H1 (cell line): ENCODE measurements around the gene CCDC136. TPM values are rescaled to one million over a fixed set of nuclear protein-coding genes. Genes with fewer than 3 reads are reported as not detected.

ENCODE experiments used
- CTCF ChIA-PET: fragments of 300-600 bp; sonication (Branson Sonifier 250); formaldehyde crosslinking; loops from one replicate; lab custom pipeline; 2021; ENCODE audit not compliant: partially characterized antibody; lab: Charles Lee
- POLR2A ChIA-PET: fragments of 300-600 bp; sonication (Branson Sonifier 250); formaldehyde crosslinking; loops from one replicate; lab custom pipeline; 2021; ENCODE audit warnings: inconsistent platforms; ENCODE audit not compliant: partially characterized antibody; lab: Charles Lee
- DNase-seq, 2 experiments: peaks; one replicate each; pipeline versions ENCODE4 v3.0.0 to v3.0.0-alpha.2; 2010 to 2022; ENCODE audit warnings: low spot score in 2 of 2, low read depth in 1 of 2, mixed read lengths in 1 of 2
- FAIRE-seq: peaks from 2 replicates; lab custom pipeline; 2011; peaks lifted over from hg19 to GRCh38; lab: Jason Lieb, UNC
- H2AFZ ChIP-seq: 2 replicates; pipeline ENCODE4 v1.8.1; 2012; ENCODE audit warnings: low read length, inconsistent platforms
- H2AK5ac ChIP-seq: 2 replicates; pipeline ENCODE4 v1.6.1; 2013; ENCODE audit warnings: low read depth, low read length
- H2BK120ac ChIP-seq: replicated peaks from 2 replicates; pipeline ENCODE3; 2013; ENCODE audit warnings: low read depth, low read length, inconsistent platforms
- H2BK12ac ChIP-seq: 2 replicates; pipeline ENCODE4 v1.6.1; 2013; ENCODE audit warnings: low read depth, low read length
- H2BK15ac ChIP-seq: 2 replicates; pipeline ENCODE4 v1.6.1; 2013; ENCODE audit warnings: low read length
- H2BK20ac ChIP-seq: 2 replicates; pipeline ENCODE4 v1.6.1; 2013; ENCODE audit warnings: low read length
- H2BK5ac ChIP-seq: 2 replicates; pipeline ENCODE4 v1.6.1; 2013; ENCODE audit warnings: low read depth, low read length
- H3K14ac ChIP-seq: 2 replicates; pipeline ENCODE4 v1.6.1; 2013; ENCODE audit warnings: inconsistent platforms; ENCODE audit not compliant: insufficient read length
- H3K18ac ChIP-seq: 2 replicates; pipeline ENCODE4 v1.6.1; 2013; ENCODE audit warnings: low read length; ENCODE audit errors: extremely low read depth
- H3K23ac ChIP-seq: 2 replicates; pipeline ENCODE4 v1.6.1; 2013; ENCODE audit warnings: inconsistent platforms; ENCODE audit not compliant: insufficient read length
- H3K23me2 ChIP-seq: 2 replicates; pipeline ENCODE4 v1.6.1; 2013; ENCODE audit warnings: low read depth, low read length
- H3K27ac ChIP-seq: 2 replicates; pipeline ENCODE4 v1.6.1; 2011; ENCODE audit warnings: low read depth, low read length, inconsistent platforms
- H3K27me3 ChIP-seq, 4 experiments: replicated peaks in 1 of 4; 1 replicate in 1 of 4; 2 replicates in 3 of 4; pipeline versions ENCODE4 v1.6.1 to v1.8.1; 2011 to 2013; ENCODE audit warnings: low read length in 3 of 4, mild to moderate bottlenecking in 3 of 4, inconsistent platforms in 2 of 4, mixed read lengths in 2 of 4, moderate library complexity in 1 of 4; ENCODE audit not compliant: control insufficient read depth in 3 of 4, insufficient read depth in 3 of 4; ENCODE audit errors: extremely low read depth in 1 of 4
- H3K36me3 ChIP-seq, 4 experiments: 2 replicates each; pipeline versions ENCODE4 v1.6.1 to v1.8.1; 2011 to 2013; ENCODE audit warnings: mild to moderate bottlenecking in 4 of 4, low read length in 3 of 4, moderate library complexity in 2 of 4, control low read depth in 1 of 4, inconsistent platforms in 1 of 4; ENCODE audit not compliant: insufficient read depth in 4 of 4, control insufficient read depth in 2 of 4
- H3K4ac ChIP-seq: replicated peaks from 2 replicates; pipeline ENCODE3; 2013; ENCODE audit warnings: low read length, low read depth, mixed read lengths, inconsistent platforms; ENCODE audit not compliant: insufficient read length
- H3K4me1 ChIP-seq, 4 experiments: replicated peaks in 1 of 4; 1 replicate in 1 of 4; 2 replicates in 3 of 4; pipeline versions ENCODE4 v1.6.1 to v1.8.1; 2011 to 2013; ENCODE audit warnings: low read length in 3 of 4, inconsistent platforms in 2 of 4, mixed read lengths in 1 of 4; ENCODE audit not compliant: insufficient read depth in 4 of 4, control insufficient read depth in 3 of 4
- H3K4me2 ChIP-seq, 2 experiments: 2 replicates each; pipeline versions ENCODE4 v1.6.1 to v1.8.1; 2011 to 2013; ENCODE audit warnings: low read depth in 2 of 2, low read length in 2 of 2, control low read depth in 1 of 2, inconsistent platforms in 1 of 2, mild to moderate bottlenecking in 1 of 2; ENCODE audit not compliant: insufficient read depth in 1 of 2
- H3K4me3 ChIP-seq, 4 experiments: fragments of 200-600, 300-600 bp in 1 of 4; sonication (generic), shearing (Covaris generic), sonication (Bioruptor Twin) in 1 of 4; 2 replicates each; pipeline versions ENCODE4 v1.5.1 to v1.8.1; 2011 to 2016; ENCODE audit warnings: low read length in 4 of 4, low read depth in 3 of 4, control low read depth in 2 of 4, inconsistent platforms in 2 of 4, mild to moderate bottlenecking in 2 of 4, mixed read lengths in 1 of 4, moderate library complexity in 1 of 4; ENCODE audit not compliant: insufficient read depth in 2 of 4; ENCODE audit errors: extremely low read depth in 1 of 4
- H3K56ac ChIP-seq: replicated peaks from 2 replicates; pipeline ENCODE3; 2013; ENCODE audit warnings: low read depth, mild to moderate bottlenecking, mixed read lengths, low read length, inconsistent platforms; ENCODE audit not compliant: insufficient read length
- H3K79me1 ChIP-seq: 2 replicates; pipeline ENCODE4 v1.6.1; 2013; ENCODE audit warnings: low read depth, low read length, control low read depth
- H3K79me2 ChIP-seq, 2 experiments: 2 replicates each; pipeline versions ENCODE4 v1.6.1 to v1.8.1; 2012 to 2013; ENCODE audit warnings: low read length in 2 of 2, mild to moderate bottlenecking in 2 of 2, inconsistent platforms in 1 of 2; ENCODE audit not compliant: insufficient read depth in 2 of 2, control insufficient read depth in 1 of 2
- H3K9ac ChIP-seq, 4 experiments: replicated peaks in 1 of 4; 1 replicate in 1 of 4; 2 replicates in 3 of 4; pipeline versions ENCODE4 v1.6.1 to v1.8.1; 2011 to 2013; ENCODE audit warnings: low read depth in 3 of 4, low read length in 3 of 4, control low read depth in 2 of 4, mild to moderate bottlenecking in 2 of 4, moderate library complexity in 2 of 4, inconsistent platforms in 1 of 4; ENCODE audit errors: extremely low read depth in 1 of 4
- H3K9me3 ChIP-seq, 2 experiments: 2 replicates each; pipeline versions ENCODE4 v1.6.1 to v1.8.1; 2012 to 2013; ENCODE audit warnings: mild to moderate bottlenecking in 2 of 2, moderate library complexity in 2 of 2, control low read depth in 1 of 2, inconsistent platforms in 1 of 2, low read depth in 1 of 2, low read length in 1 of 2, mixed read lengths in 1 of 2; ENCODE audit not compliant: insufficient read depth in 2 of 2
- H4K20me1 ChIP-seq, 2 experiments: replicated peaks in 1 of 2; 2 replicates each; pipeline versions ENCODE3 to v1.8.1; 2011 to 2013; ENCODE audit warnings: inconsistent platforms in 2 of 2, low read length in 2 of 2, mild to moderate bottlenecking in 1 of 2; ENCODE audit not compliant: insufficient read depth in 2 of 2, control insufficient read depth in 1 of 2
- H4K5ac ChIP-seq: 2 replicates; pipeline ENCODE4 v1.6.1; 2013; ENCODE audit warnings: low read length, low read depth, mixed read lengths, inconsistent platforms; ENCODE audit not compliant: insufficient read length
- H4K8ac ChIP-seq: 2 replicates; pipeline ENCODE4 v1.8.0; 2013; ENCODE audit warnings: mild to moderate bottlenecking, moderate library complexity, low read length, inconsistent platforms; ENCODE audit not compliant: insufficient read depth; ENCODE audit errors: extremely low read depth
- H4K91ac ChIP-seq: replicated peaks from 2 replicates; pipeline ENCODE3; 2013; ENCODE audit warnings: low read length, mixed read lengths, inconsistent platforms; ENCODE audit not compliant: insufficient read length
- ASH2L ChIP-seq: fragments of 200-600, 300-600 bp; sonication (generic); IDR thresholded peaks from one replicate; pipeline ENCODE4 v1.7.1; 2017; ENCODE audit warnings: low read length
- CEBPB ChIP-seq: IDR thresholded peaks from 2 replicates; pipeline ENCODE4 v1.6.1; 2012; ENCODE audit warnings: low read depth, low read length
- CHD2 ChIP-seq: IDR thresholded peaks from 2 replicates; pipeline ENCODE4 v1.6.1; 2012; ENCODE audit warnings: low read length, improper control_type of control experiment
- GTF2F1 ChIP-seq: IDR thresholded peaks from 2 replicates; pipeline ENCODE4 v1.6.1; 2012; ENCODE audit warnings: low read depth, low read length, improper control_type of control experiment, borderline replicate concordance
- HDAC6 ChIP-seq: IDR thresholded peaks from one replicate; pipeline ENCODE4 v1.7.1; 2012; ENCODE audit warnings: low read depth, mild to moderate bottlenecking, inconsistent platforms, low read length, moderate library complexity
- KDM4A ChIP-seq: IDR thresholded peaks from one replicate; pipeline ENCODE4 v1.7.1; 2012; ENCODE audit warnings: low read depth, mild to moderate bottlenecking, moderate library complexity, low read length, inconsistent platforms; ENCODE audit not compliant: severe bottlenecking
- NANOG ChIP-seq: IDR thresholded peaks from 2 replicates; pipeline ENCODE4 v1.6.1; 2011; ENCODE audit warnings: low read length, low read depth, mild to moderate bottlenecking, inconsistent platforms; ENCODE audit not compliant: insufficient read depth, poor library complexity, severe bottlenecking
- NRF1 ChIP-seq: IDR thresholded peaks from 2 replicates; pipeline ENCODE4 v1.6.1; 2011; ENCODE audit warnings: mild to moderate bottlenecking, low read depth, low read length, improper control_type of control experiment
- RFX5 ChIP-seq: IDR thresholded peaks from 2 replicates; pipeline ENCODE4 v1.6.1; 2011; ENCODE audit warnings: low read depth, low read length, improper control_type of control experiment, borderline replicate concordance
- WGBS, 2 experiments: shearing (Covaris generic) in 1 of 2; methylation state at CpG; one replicate each; pipeline versions ENCODE4 v1.1.6 to v1.1.7; 2013 to 2015; ENCODE audit warnings: low lambda C conversion rate in 2 of 2, mixed read lengths in 2 of 2, inconsistent platforms in 1 of 2, low coverage in 1 of 2, missing lambda C conversion rate in 1 of 2; ENCODE audit not compliant: insufficient replicate concordance in 2 of 2, insufficient coverage in 1 of 2, insufficient read length in 1 of 2; ENCODE audit errors: extremely low coverage in 1 of 2, missing lambda C conversion rate in 1 of 2; 5-methylcytosine and 5-hydroxymethylcytosine counted together
- polyA plus RNA-seq, 7 experiments: library from polyadenylated mRNA; depleted of rRNA in 3 of 7; stranded (reverse) in 5 of 7; unstranded in 2 of 7; fragments of >200 nt in 5 of 7; fragments of 200-250 nt in 2 of 7; gene quantifications; 1 replicate in 5 of 7; 2 replicates in 1 of 7; 4 replicates in 1 of 7; pipeline versions ENCODE4 v1.2.1 to v1.2.3, GENCODE V29; 2011 to 2013; ENCODE audit warnings: missing spikeins in 2 of 7, mixed read lengths in 2 of 7
- total RNA-seq: library from RNA; stranded (reverse); fragmentation: NEBNext Ultra II Directional; extraction: Animal tissue kit (Norgen Biotek cat#: 25700); gene quantifications from 2 replicates; pipeline ENCODE4 v1.2.1, GENCODE V29; 2021
- TF ChIP-seq, protein P1 (sequence below), 3 experiments: IDR thresholded peaks; 1 replicate in 2 of 3; 2 replicates in 1 of 3; pipeline versions ENCODE4 v1.5.1 to v1.6.1; 2011; ENCODE audit warnings: low read length in 3 of 3, mild to moderate bottlenecking in 3 of 3, inconsistent platforms in 2 of 3, low read depth in 1 of 3, moderate library complexity in 1 of 3; ENCODE audit not compliant: insufficient read depth in 1 of 3; ENCODE audit errors: control extremely low read depth in 1 of 3

The CCDC136 gene
- total and polyA plus RNA-seq, 2 of the 8 experiments (the other 6 are each of a cell fraction or from before 2014, with no cell fraction given) = 35.6 to 47.7 TPM

DNA sequence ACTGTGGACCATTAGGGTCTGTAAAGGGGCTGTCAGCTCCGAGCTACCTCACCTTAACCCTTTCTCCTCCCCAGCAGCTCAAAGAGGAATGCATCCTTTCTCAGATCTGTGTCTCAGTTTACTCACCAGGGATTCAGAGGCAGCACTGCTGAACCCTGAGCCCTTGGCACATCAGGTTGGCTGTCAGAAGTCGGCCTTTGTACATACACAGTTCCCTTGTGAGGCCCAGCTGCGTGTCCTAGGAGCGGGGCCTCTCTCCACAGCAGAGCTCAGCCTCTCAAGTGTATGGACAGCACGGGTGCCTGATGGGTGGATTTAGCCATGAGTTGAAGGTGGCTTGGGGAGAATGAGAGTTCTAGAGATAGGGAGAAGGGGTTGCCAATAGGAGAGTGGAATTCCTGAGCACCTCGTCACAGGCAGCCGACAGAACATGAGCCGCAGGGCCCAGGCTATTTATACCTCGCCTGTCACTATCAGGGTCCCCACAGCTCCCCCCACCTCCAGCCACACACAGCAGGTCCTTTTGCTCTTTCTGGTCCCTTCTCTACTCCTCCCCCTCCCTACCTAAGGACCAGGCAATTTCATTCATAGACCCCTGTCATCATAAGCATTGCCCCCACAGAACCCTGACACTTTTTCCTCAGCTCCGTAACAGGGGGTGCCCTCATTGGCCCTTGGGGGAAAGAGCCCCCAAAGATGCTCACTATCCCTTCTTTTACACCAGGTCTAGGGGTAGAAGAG lies 36.4 kb downstream of the CCDC136 start:
- H3K18ac ChIP-seq = peak overlapping the region; percentile 36
- H4K91ac ChIP-seq = no peak overlapping the region
- no peak overlapping the region for H2AFZ ChIP-seq
- H3K4me3 ChIP-seq = no peak overlapping the region
- H3K56ac ChIP-seq = no peak overlapping the region
- DNase-seq (no peak), FAIRE-seq (no peak)
- peak overlapping the region; percentile 72 for H2BK15ac ChIP-seq
- H3K79me1 ChIP-seq = no peaks in the 10 kb centered on the region
- no peak overlapping the region for H3K4ac ChIP-seq
- no peak overlapping the region for H3K4me2 ChIP-seq
- no peak overlapping the region for H4K5ac ChIP-seq
- peaks cover 3 to 45% (median 26%) of the 10 kb centered on the region in 4 experiments for H3K4me1 ChIP-seq
- peak overlapping the region; percentile 91; the same call in 1 of the 2 replicates for H2AK5ac ChIP-seq
- H3K23me2 ChIP-seq = peaks cover 21% of the 10 kb centered on the region
- no peak overlapping the region for H2BK12ac ChIP-seq
- CTCF ChIA-PET = interaction anchor here (1.1 to 3.2 kb wide), 14 partner anchors 10 to 369 kb away, joined by 3 to 12 read pairs (median 5); no protein-coding TSS in a partner anchor
- peak overlapping the region; percentile 28; the same call in 1 of the 2 replicates for H2BK5ac ChIP-seq
- peak overlapping the region; percentile 39; the same call in 1 of the 2 replicates for H4K8ac ChIP-seq
- H2BK120ac ChIP-seq = no peak overlapping the region
- H3K36me3 ChIP-seq = no peaks in the 10 kb centered on the region
- no peaks in the 10 kb centered on the region for H3K79me2 ChIP-seq
- WGBS, 2 experiments = 84% methylated on average over 8 of the region's 10 CpGs; no CpG with 5 or more reads in 1 of the 2 experiments
- no peak overlapping the region for H3K9ac ChIP-seq
- no peak overlapping the region for H3K27ac ChIP-seq
- H3K14ac ChIP-seq = no peak overlapping the region
- POLR2A ChIA-PET = interaction anchor here (0.9 to 2.2 kb wide), 6 partner anchors 8 to 34 kb away, joined by 3 to 6 read pairs (median 4); partner anchors contain the start of gene ATP6V1F
- no peak overlapping the region for H2BK20ac ChIP-seq
- H4K20me1 ChIP-seq = no peaks in the 10 kb centered on the region
- H3K27me3 ChIP-seq = peaks cover 8 to 27% (median 27%) of the 10 kb centered on the region in 4 experiments; a peak in 6 of 7 replicates
- H3K9me3 ChIP-seq = no peaks in the 10 kb centered on the region
- no peak overlapping the region for H3K23ac ChIP-seq
- no peak for TF ChIP-seq GTF2F1
- no peak for TF ChIP-seq ASH2L
- no peak for TF ChIP-seq CEBPB
- TF ChIP-seq, protein P1, sequence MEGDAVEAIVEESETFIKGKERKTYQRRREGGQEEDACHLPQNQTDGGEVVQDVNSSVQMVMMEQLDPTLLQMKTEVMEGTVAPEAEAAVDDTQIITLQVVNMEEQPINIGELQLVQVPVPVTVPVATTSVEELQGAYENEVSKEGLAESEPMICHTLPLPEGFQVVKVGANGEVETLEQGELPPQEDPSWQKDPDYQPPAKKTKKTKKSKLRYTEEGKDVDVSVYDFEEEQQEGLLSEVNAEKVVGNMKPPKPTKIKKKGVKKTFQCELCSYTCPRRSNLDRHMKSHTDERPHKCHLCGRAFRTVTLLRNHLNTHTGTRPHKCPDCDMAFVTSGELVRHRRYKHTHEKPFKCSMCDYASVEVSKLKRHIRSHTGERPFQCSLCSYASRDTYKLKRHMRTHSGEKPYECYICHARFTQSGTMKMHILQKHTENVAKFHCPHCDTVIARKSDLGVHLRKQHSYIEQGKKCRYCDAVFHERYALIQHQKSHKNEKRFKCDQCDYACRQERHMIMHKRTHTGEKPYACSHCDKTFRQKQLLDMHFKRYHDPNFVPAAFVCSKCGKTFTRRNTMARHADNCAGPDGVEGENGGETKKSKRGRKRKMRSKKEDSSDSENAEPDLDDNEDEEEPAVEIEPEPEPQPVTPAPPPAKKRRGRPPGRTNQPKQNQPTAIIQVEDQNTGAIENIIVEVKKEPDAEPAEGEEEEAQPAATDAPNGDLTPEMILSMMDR (IDR thresholded peaks at IDR 0.05; ENCODE audit: control extremely low read depth in 1 of 3, insufficient read depth in 1 of 3, low read depth in 1 of 3, low read length in 3 of 3) = no peak
- no peak for TF ChIP-seq NRF1
- TF ChIP-seq CHD2 = no peak
- no peak for TF ChIP-seq KDM4A
- TF ChIP-seq NANOG = no peak
- no peak for TF ChIP-seq HDAC6
- no peak for TF ChIP-seq RFX5
